Measurements from ENCODE around the gene PRAME. TPM values are rescaled to one million over a fixed set of nuclear protein-coding genes. Genes with fewer than 3 reads are reported as not detected.

PRAME gene
- total and polyA plus RNA-seq, 2 donors (not counting 1 experiment from before 2014, with no cell fraction given), result 0.20 TPM; not detected in 1

- no peak overlapping the region for H3K4me3 ChIP-seq (replicated peaks in 1 of 4; ENCODE audit: control extremely low read depth in 1 of 4, insufficient read depth in 1 of 4, low read depth in 3 of 4, low read length in 4 of 4)
- H3K36me3 ChIP-seq (ENCODE audit: control insufficient read depth, insufficient read depth, low read length), result no peaks in the 10 kb centered on the region
- no peaks in the 10 kb centered on the region for H4K20me1 ChIP-seq (ENCODE audit: control insufficient read depth, extremely low read depth, insufficient read depth, low read length)
- no peak overlapping the region for H2AFZ ChIP-seq (ENCODE audit: low read length)
- no peak overlapping the region for H3K27ac ChIP-seq (ENCODE audit: insufficient read depth, low read length)
- H3K79me2 ChIP-seq (ENCODE audit: control insufficient read depth, insufficient read depth, low read length), result no peaks in the 10 kb centered on the region
- no peaks in the 10 kb centered on the region for H3K4me1 ChIP-seq (ENCODE audit: control insufficient read depth, extremely low read depth, insufficient read depth, low read length)
- TF ChIP-seq CTCF (conservative IDR thresholded peaks at IDR 0.05 in 1 of 2, IDR thresholded peaks at IDR 0.05 in 1 of 2; ENCODE audit: low read depth in 1 of 2, low read length in 2 of 2) (no peak), EZH2 (IDR thresholded peaks at IDR 0.05; ENCODE audit: low read length, missing control alignments) (no peak)
- no peaks in the 10 kb centered on the region for H3K9me3 ChIP-seq (ENCODE audit: control insufficient read depth, insufficient read depth, low read depth, low read length)
- H3K4me2 ChIP-seq (ENCODE audit: extremely low read depth, insufficient read depth, low read length), result no peak overlapping the region
- no peak overlapping the region for H3K9ac ChIP-seq (ENCODE audit: insufficient read depth, low read length)
- no peaks in the 10 kb centered on the region for H3K27me3 ChIP-seq (ENCODE audit: control insufficient read depth, insufficient read depth, low read length)
- DNase-seq (ENCODE audit: low read depth in 2 of 2), result no peak
Measured at GRCh38 chr22:22545084-22545483, 14.0 kb downstream of the PRAME start.

- TF ChIP-seq EZH2 (IDR thresholded peaks at IDR 0.05; ENCODE audit: low read length, missing control alignments) (no peak), CTCF (conservative IDR thresholded peaks at IDR 0.05 in 1 of 2, IDR thresholded peaks at IDR 0.05 in 1 of 2; ENCODE audit: low read depth in 1 of 2, low read length in 2 of 2) (no peak)
- no peak overlapping the region for H3K4me3 ChIP-seq (replicated peaks in 1 of 4; ENCODE audit: control extremely low read depth in 1 of 4, insufficient read depth in 1 of 4, low read depth in 3 of 4, low read length in 4 of 4)
- DNase-seq (ENCODE audit: low read depth in 2 of 2), result no peak
- no peak overlapping the region for H3K4me2 ChIP-seq (ENCODE audit: extremely low read depth, insufficient read depth, low read length)
- H3K79me2 ChIP-seq (ENCODE audit: control insufficient read depth, insufficient read depth, low read length), result no peaks in the 10 kb centered on the region
- no peaks in the 10 kb centered on the region for H3K36me3 ChIP-seq (ENCODE audit: control insufficient read depth, insufficient read depth, low read length)
- H3K9me3 ChIP-seq (ENCODE audit: control insufficient read depth, insufficient read depth, low read depth, low read length), result no peaks in the 10 kb centered on the region
- no peak overlapping the region for H3K27ac ChIP-seq (ENCODE audit: insufficient read depth, low read length)
- H3K27me3 ChIP-seq (ENCODE audit: control insufficient read depth, insufficient read depth, low read length), result no peaks in the 10 kb centered on the region
- H2AFZ ChIP-seq (ENCODE audit: low read length), result no peak overlapping the region
- H3K4me1 ChIP-seq (ENCODE audit: control insufficient read depth, extremely low read depth, insufficient read depth, low read length), result no peaks in the 10 kb centered on the region
- H3K9ac ChIP-seq (ENCODE audit: insufficient read depth, low read length), result no peak overlapping the region
- H4K20me1 ChIP-seq (ENCODE audit: control insufficient read depth, extremely low read depth, insufficient read depth, low read length), result no peaks in the 10 kb centered on the region
Measured at GRCh38 chr22:22538226-22538989, 20.7 kb downstream of the PRAME start.

- Histone ChIP-seq H3K4me3 (replicated peaks in 1 of 4; ENCODE audit: control extremely low read depth in 1 of 4, insufficient read depth in 1 of 4, low read depth in 3 of 4, low read length in 4 of 4) (no peak overlapping the region), H4K20me1 (ENCODE audit: control insufficient read depth, extremely low read depth, insufficient read depth, low read length) (no peaks in the 10 kb centered on the region), H3K9me3 (ENCODE audit: control insufficient read depth, insufficient read depth, low read depth, low read length) (no peaks in the 10 kb centered on the region), H3K36me3 (ENCODE audit: control insufficient read depth, insufficient read depth, low read length) (no peaks in the 10 kb centered on the region), H2AFZ (ENCODE audit: low read length) (no peak overlapping the region), H3K9ac (ENCODE audit: insufficient read depth, low read length) (no peak overlapping the region), H3K4me2 (ENCODE audit: extremely low read depth, insufficient read depth, low read length) (no peak overlapping the region), H3K79me2 (ENCODE audit: control insufficient read depth, insufficient read depth, low read length) (no peaks in the 10 kb centered on the region), H3K27me3 (ENCODE audit: control insufficient read depth, insufficient read depth, low read length) (no peaks in the 10 kb centered on the region), H3K4me1 (ENCODE audit: control insufficient read depth, extremely low read depth, insufficient read depth, low read length) (no peaks in the 10 kb centered on the region), H3K27ac (ENCODE audit: insufficient read depth, low read length) (no peak overlapping the region)
- TF ChIP-seq EZH2 (IDR thresholded peaks at IDR 0.05; ENCODE audit: low read length, missing control alignments) (no peak), CTCF (conservative IDR thresholded peaks at IDR 0.05 in 1 of 2, IDR thresholded peaks at IDR 0.05 in 1 of 2; ENCODE audit: low read depth in 1 of 2, low read length in 2 of 2) (no peak)
- DNase-seq (ENCODE audit: low read depth in 2 of 2), result no peak
Measured at GRCh38 chr22:22536916-22537315, 22.1 kb downstream of the PRAME start.

All from fibroblast of lung (primary cell).